Rectal smooth muscle tissue (tissue), 1 donor: ENCODE data around the gene CASZ1.
A peak's percentile ranks its signal among the peaks of the same experiment; 100 is the strongest.

Experiments used
- H3K27ac ChIP-seq: one replicate; pipeline ENCODE4 v1.7.0; 2013; ENCODE audit warnings: low read depth, low read length, inconsistent platforms
- H3K27me3 ChIP-seq: one replicate; pipeline ENCODE4 v1.7.0; 2013; ENCODE audit warnings: low read length; ENCODE audit not compliant: control insufficient read depth, insufficient read depth
- H3K36me3 ChIP-seq: one replicate; pipeline ENCODE4 v1.7.0; 2013; ENCODE audit warnings: low read length; ENCODE audit not compliant: control insufficient read depth, insufficient read depth
- H3K4me1 ChIP-seq: one replicate; pipeline ENCODE4 v1.7.0; 2013; ENCODE audit warnings: low read length; ENCODE audit not compliant: control insufficient read depth, insufficient read depth
- H3K4me3 ChIP-seq: one replicate; pipeline ENCODE4 v1.7.0; 2013; ENCODE audit warnings: low read length
- H3K9ac ChIP-seq: one replicate; pipeline ENCODE4 v1.7.0; 2013; ENCODE audit warnings: low read length

The CASZ1 gene

GRCh38 chr1:10682449-10683309 is 113.8 kb downstream of the CASZ1 start:
- Histone ChIP-seq H3K27me3 (no peaks in the 10 kb centered on the region), H3K27ac (peak overlapping the region; percentile 87), H3K4me1 (peaks cover 76% of the 10 kb centered on the region)

GRCh38 chr1:10682108-10682445 is 114.4 kb downstream of the CASZ1 start:
- Histone ChIP-seq H3K27ac (peak overlapping the region; percentile 87), H3K27me3 (no peaks in the 10 kb centered on the region), H3K4me1 (peaks cover 80% of the 10 kb centered on the region), H3K4me3 (no peak overlapping the region), H3K9ac (no peak overlapping the region), H3K36me3 (no peaks in the 10 kb centered on the region)

More at GRCh38 chr1:10682449-10683309, 113.8 kb downstream of the CASZ1 start:
- Histone ChIP-seq H3K9ac (peak overlapping the region; percentile 13), H3K4me3 (peak overlapping the region; percentile 26), H3K36me3 (no peaks in the 10 kb centered on the region)

DNA sequence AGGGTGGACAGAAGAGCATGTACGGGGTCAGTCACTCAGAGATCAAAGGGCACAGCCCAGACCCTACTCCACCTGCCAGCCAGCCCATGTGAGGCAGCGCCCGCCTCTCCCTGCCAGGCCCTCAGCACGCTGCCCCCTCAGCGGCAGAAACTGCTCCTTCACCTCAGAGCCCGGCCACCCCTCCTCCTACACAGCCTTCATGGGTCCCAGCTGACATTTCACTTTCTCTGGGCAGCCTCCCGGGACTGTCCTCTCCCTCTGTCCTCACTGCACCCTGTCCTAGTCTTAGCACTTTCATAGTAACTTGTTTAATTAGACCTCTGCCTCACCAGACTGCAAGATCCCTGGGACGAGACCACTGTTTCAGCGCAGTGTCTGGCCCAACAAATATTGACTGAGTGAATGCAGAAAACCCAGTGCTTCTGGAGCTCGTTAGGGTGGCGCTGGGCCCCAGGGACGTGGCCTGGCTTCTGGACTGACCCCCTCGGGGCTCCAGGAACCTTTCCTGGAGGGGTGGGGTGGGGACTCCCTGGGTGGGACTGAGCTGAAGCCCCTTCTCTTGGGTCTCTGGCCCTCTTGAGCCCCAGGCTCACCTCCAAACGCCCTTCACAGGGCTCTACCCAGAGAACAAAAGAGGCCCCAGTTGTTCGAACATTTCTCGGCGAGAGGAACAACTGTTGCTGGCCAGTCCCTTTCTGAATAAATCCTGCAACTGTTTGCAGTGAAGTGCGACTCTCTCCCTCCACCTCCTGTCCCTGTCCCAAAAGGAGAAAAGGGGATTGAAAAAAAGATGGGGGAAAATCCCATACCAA is 114.9 kb downstream of the CASZ1 start:
- Histone ChIP-seq H3K27me3 (no peaks in the 10 kb centered on the region), H3K4me1 (peaks cover 81% of the 10 kb centered on the region), H3K4me3 (peak overlapping the region; percentile 20), H3K36me3 (no peaks in the 10 kb centered on the region), H3K27ac (peak overlapping the region; percentile 87), H3K9ac (no peak overlapping the region)

- H3K4me3 ChIP-seq = no peak overlapping the region
- peaks cover 84% of the 10 kb centered on the region for H3K4me1 ChIP-seq
- no peak overlapping the region for H3K9ac ChIP-seq
Observed at GRCh38 chr1:10680487-10680886, 116.0 kb downstream of the CASZ1 start.

DNA sequence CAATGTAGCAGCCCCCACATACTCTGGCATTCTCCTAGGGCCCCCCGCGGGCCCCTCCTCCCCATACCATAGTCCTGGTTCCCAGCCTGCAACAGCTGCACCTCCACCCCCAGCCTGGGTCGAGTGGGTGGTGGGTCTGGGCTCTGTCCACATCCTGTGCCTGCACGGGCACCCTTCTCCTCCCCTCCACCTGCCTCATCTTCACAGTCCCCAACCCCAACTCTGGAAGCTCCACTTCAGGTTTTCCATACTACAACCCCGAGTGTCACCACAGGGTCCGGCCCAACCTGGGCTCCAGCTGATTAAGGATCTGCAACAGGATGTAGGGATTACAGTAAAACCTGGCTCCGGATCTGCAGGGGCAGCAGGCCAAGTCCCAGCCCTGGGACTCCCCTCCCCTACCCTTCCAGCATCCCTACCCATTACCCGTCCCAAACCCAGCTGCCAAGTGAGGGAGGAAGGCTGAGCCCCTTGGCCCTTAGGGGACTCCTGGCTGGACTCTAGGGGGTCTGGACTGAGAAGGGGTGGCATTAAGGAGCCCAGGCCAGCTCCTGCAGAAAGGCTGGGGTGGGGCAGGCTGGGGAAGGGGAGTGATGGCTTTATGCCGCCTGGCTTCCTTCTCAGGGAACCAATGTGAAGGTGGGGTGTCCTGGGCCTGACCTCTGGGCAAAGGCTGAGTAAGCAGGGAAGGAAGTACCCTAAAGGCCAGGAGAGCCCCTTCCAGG is 116.8 kb downstream of the CASZ1 start:
- Histone ChIP-seq H3K4me1 (peaks cover 82% of the 10 kb centered on the region), H3K27ac (peak overlapping the region; percentile 96), H3K27me3 (no peaks in the 10 kb centered on the region), H3K4me3 (peak overlapping the region; percentile 19), H3K9ac (no peak overlapping the region), H3K36me3 (no peaks in the 10 kb centered on the region)

More at GRCh38 chr1:10680487-10680886, 116.0 kb downstream of the CASZ1 start:
- Histone ChIP-seq H3K36me3 (no peaks in the 10 kb centered on the region), H3K27ac (peak overlapping the region; percentile 87), H3K27me3 (no peaks in the 10 kb centered on the region)

GRCh38 chr1:10678852-10679251 is 117.6 kb downstream of the CASZ1 start:
- Histone ChIP-seq H3K36me3 (no peaks in the 10 kb centered on the region), H3K9ac (no peak overlapping the region), H3K27ac (peak overlapping the region; percentile 96), H3K4me1 (peaks cover 82% of the 10 kb centered on the region), H3K4me3 (peak overlapping the region; percentile 7), H3K27me3 (no peaks in the 10 kb centered on the region)

DNA sequence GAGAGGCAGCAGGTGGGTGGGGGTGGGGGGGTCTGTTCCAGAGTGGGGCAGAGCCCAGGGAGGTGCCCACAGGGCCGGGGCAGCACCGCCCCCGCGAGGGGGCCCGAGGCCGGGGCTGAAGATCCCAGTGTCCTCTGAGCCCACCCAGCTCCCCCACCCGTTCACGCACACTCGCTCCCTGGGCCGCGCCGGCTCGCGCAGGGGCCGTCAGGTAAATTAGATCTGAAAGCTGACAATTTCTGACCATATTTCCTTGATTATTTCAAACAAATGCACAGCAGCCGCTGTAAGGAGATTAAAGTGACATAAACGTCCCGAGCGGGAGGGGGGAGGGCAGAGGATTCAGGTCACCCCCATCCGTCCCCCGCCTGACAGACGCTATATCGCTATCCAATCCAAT is 118.0 kb downstream of the CASZ1 start:
- H3K27me3 ChIP-seq = no peaks in the 10 kb centered on the region
- peaks cover 81% of the 10 kb centered on the region for H3K4me1 ChIP-seq
- H3K9ac ChIP-seq = no peak overlapping the region
- no peaks in the 10 kb centered on the region for H3K36me3 ChIP-seq
- peak overlapping the region; percentile 96 for H3K27ac ChIP-seq
- no peak overlapping the region for H3K4me3 ChIP-seq

DNA sequence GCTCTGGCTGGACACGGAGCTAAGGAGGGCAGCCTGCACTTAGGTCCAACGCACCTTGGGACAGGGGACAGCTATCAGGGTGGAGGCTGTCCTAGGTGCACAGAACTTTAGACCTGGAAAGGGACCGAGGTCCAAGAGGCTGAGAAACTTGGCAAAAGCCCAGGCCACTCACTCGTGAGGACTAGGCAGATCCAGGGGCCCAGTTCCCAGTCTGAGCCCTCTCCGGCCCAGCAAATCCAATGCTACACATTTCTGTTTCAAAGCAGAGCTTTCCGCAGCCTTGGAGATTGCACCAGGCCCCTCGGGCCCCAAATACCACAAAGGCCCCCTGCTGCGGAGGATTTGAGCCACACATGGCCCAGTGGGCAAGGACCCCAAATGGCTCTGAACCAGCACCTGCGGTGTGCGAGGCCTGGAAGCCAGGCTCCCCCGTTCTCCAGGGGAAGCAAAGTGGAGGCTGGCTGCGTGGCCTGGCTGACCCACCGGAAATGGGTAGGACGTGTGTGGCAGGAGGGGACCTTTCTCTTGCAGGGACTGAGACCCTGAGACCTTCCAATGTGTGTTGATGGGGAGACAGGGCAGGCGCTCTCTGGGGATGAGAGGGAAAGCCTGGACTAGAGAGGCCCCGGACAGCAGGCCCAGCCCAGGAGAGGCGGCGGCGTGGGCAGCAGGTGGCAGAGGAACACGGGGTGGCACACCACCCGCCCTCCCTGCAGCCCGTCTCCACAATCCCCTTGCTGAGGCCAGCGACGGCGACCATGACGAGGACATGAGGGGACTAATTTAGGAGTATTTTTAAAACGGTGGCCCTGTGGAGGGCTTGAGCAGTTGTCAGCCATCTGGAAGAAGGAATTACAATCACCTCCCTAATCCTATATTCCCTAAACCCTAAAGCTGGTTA is 118.7 kb downstream of the CASZ1 start:
- peak overlapping the region; percentile 6 for H3K4me3 ChIP-seq
- no peak overlapping the region for H3K9ac ChIP-seq
- no peaks in the 10 kb centered on the region for H3K36me3 ChIP-seq
- no peaks in the 10 kb centered on the region for H3K27me3 ChIP-seq
- peak overlapping the region; percentile 96 for H3K27ac ChIP-seq
- peaks cover 75% of the 10 kb centered on the region for H3K4me1 ChIP-seq

GRCh38 chr1:10676963-10677362 is 119.5 kb downstream of the CASZ1 start:
- H3K36me3 ChIP-seq = no peaks in the 10 kb centered on the region
- H3K4me1 ChIP-seq = peaks cover 71% of the 10 kb centered on the region
- peak overlapping the region; percentile 6 for H3K4me3 ChIP-seq
- H3K9ac ChIP-seq = no peak overlapping the region
- H3K27me3 ChIP-seq = no peaks in the 10 kb centered on the region
- H3K27ac ChIP-seq = peak overlapping the region; percentile 96

DNA sequence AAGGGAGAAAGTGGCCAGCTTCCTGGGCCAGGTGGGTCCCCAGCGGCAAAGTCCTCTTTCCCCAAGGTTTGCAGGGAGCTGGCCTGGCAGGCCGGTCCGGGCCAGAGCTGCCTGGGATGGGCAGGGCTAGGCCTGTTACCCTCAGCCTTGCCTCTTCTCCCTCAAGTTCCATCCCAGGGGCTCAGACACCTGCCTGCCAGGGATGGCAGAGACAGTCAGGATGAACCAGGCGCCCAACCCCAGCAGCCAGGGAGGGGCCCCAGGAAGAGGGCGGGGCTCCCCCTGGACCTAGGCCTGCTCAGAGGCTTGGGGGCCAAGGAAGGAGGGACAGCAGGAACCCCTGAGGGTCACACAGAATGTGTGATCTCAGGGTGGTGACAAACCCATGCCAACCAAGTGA is 120.6 kb downstream of the CASZ1 start:
- no peaks in the 10 kb centered on the region for H3K36me3 ChIP-seq
- H3K27me3 ChIP-seq = no peaks in the 10 kb centered on the region
- H3K27ac ChIP-seq = peak overlapping the region; percentile 96
- no peak overlapping the region for H3K4me3 ChIP-seq
- peak overlapping the region; percentile 30 for H3K9ac ChIP-seq
- peaks cover 74% of the 10 kb centered on the region for H3K4me1 ChIP-seq

GRCh38 chr1:10674700-10675609 is 121.5 kb downstream of the CASZ1 start:
- H3K27ac ChIP-seq = peak overlapping the region; percentile 96
- peak overlapping the region; percentile 27 for H3K4me3 ChIP-seq
- H3K4me1 ChIP-seq = peaks cover 79% of the 10 kb centered on the region
- no peaks in the 10 kb centered on the region for H3K27me3 ChIP-seq
- H3K9ac ChIP-seq = peak overlapping the region; percentile 30
- no peaks in the 10 kb centered on the region for H3K36me3 ChIP-seq
